HG03175 (cell line): ENCODE results near the gene PCDHA10.

ENCODE experiments used
- ATAC-seq: cut with Tn5 transposase; IDR thresholded peaks from one replicate; pipeline ENCODE4 v1.9.1; 2021; ENCODE audit warnings: mild to moderate bottlenecking, moderate library complexity; ENCODE audit not compliant: unreplicated experiment

PCDHA10 gene

GRCh38 chr5:140883927-140884697, 28.4 kb downstream of the PCDHA10 start:
- ATAC-seq = no peak

GRCh38 chr5:140916325-140916724, 60.6 kb downstream of the PCDHA10 start:
- ATAC-seq = no peak
